ENCODE results near the gene ADCYAP1R1. TPM values are rescaled to one million over a fixed set of nuclear protein-coding genes. Genes with fewer than 3 reads are reported as not detected.

The ADCYAP1R1 gene
- total RNA-seq, 1 experiment from 2014 or later: not detected

GRCh38 chr7:31076051-31076450 is 23.9 kb downstream of the ADCYAP1R1 start:
- Mint-ChIP-seq H3K4me1 (ENCODE audit: insufficient read depth, unreplicated experiment) (no peaks in the 10 kb centered on the region), H3K27ac (ENCODE audit: low read depth, unreplicated experiment) (no peak overlapping the region), H3K4me3 (ENCODE audit: unreplicated experiment) (no peak overlapping the region), H3K36me3 (ENCODE audit: insufficient read depth, unreplicated experiment) (no peaks in the 10 kb centered on the region), H3K27me3 (ENCODE audit: insufficient read depth, unreplicated experiment) (peaks cover 48% of the 10 kb centered on the region), H3K9me3 (ENCODE audit: unreplicated experiment) (no peaks in the 10 kb centered on the region)
- intact Hi-C loops (cut with micrococcal nuclease): no loop called here
- TF ChIP-seq CTCF (IDR thresholded peaks at IDR 0.05; ENCODE audit: unreplicated experiment): no peak
- CTCF ChIA-PET: interaction anchor here (1.0 to 4.2 kb wide), 3 partner anchors 47 to 92 kb away, joined by 4 to 22 read pairs (median 6); no protein-coding TSS in a partner anchor
- POLR2A ChIA-PET: no interaction called here
- no peak for DNase-seq (ENCODE audit: unreplicated experiment)
- BruUV-seq (replicated peaks): no TSS peak

DNA sequence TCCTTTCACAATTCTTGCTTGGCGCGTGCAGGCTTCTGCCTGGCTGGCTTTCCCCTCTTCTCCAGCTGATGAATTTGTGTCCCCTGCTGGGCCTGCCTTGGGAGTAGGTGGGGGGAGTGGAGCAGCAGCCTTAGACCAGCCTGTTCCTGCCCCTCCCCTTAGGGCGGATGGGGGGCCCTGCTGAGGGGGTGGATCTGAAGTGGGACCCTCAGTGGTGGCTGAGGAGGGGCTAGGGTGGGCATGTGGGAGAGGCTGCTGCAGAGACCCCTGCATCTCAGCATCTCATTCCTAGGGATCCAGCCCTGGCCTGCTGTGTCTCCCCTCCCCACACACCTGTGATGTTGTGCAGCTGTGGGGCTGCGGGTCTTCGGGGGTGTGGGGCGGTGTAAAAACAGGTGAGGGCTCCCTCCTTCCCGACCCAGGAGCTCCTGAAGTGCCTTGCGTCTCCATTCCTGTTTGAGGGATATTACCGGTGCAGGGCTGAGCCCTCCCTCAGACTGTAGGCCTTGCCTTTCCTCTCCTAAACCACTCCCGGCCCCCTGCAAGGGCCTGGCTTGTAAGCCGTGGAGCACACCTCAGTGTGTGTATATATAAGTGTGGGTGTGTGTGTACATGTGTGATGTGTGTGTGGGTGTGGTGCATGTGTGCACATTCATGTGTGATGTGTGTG is 24.7 kb downstream of the ADCYAP1R1 start:
- H3K4me3 Mint-ChIP-seq (ENCODE audit: unreplicated experiment): no peak overlapping the region
- TF ChIP-seq CTCF (IDR thresholded peaks at IDR 0.05; ENCODE audit: unreplicated experiment): no peak
- POLR2A ChIA-PET: no interaction called here
- no TSS peak for BruUV-seq (replicated peaks)
- no peak overlapping the region for H3K27ac Mint-ChIP-seq (ENCODE audit: low read depth, unreplicated experiment)
- no peaks in the 10 kb centered on the region for H3K36me3 Mint-ChIP-seq (ENCODE audit: insufficient read depth, unreplicated experiment)
- H3K9me3 Mint-ChIP-seq (ENCODE audit: unreplicated experiment): no peaks in the 10 kb centered on the region
- intact Hi-C loops (cut with micrococcal nuclease): no loop called here
- DNase-seq (ENCODE audit: unreplicated experiment): no peak
- peaks cover 48% of the 10 kb centered on the region for H3K27me3 Mint-ChIP-seq (ENCODE audit: insufficient read depth, unreplicated experiment)
- H3K4me1 Mint-ChIP-seq (ENCODE audit: insufficient read depth, unreplicated experiment): no peaks in the 10 kb centered on the region
- CTCF ChIA-PET: interaction anchor here (0.6 to 4.2 kb wide), 2 partner anchors 93 kb away, joined by 3 to 22 read pairs; no protein-coding TSS in a partner anchor

DNA sequence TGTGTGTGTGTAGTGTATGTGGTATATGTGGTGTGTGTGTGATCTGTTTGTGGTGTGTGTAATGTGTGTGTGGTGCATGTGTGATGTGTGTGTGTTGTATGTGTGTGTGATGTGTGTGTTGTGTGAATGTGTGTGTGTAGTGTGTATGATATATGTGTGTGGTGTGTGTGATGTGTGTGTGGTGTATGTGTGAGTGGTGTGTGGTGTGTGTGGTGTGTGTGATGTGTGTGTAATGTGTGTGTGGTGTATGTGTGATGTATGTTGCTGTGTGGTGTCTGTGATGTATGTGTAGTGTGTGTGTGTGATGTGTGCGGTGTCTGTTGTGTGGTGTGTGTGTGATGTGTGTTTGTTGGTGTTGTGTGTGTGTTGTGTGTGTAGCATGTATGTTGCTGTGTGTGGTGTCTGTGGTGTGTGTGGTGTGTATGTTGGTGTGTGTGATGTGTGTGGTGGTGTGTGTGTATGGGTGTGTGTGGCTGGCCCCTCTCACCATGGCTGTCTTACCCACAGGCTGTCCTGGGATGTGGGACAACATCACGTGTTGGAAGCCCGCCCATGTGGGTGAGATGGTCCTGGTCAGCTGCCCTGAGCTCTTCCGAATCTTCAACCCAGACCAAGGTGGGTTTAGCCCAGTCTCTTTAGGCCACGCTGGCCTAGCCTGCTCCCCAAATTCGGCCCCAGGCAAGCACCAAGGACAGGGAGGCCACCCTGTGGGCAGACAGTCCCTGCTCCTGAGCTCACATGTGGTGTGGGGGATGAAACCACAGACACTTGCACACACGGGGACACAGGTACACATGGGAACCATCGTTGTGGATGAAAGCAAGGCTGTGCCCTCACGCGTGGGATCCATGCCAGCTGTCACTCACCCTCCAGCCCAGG is 25.6 kb downstream of the ADCYAP1R1 start:
- CTCF ChIA-PET: interaction anchor here (0.6 to 2.2 kb wide), 3 partner anchors 44 to 94 kb away, joined by 3 to 10 read pairs (median 3); no protein-coding TSS in a partner anchor
- TF ChIP-seq CTCF (IDR thresholded peaks at IDR 0.05; ENCODE audit: unreplicated experiment): no peak

GRCh38 chr7:31078363-31078990 is 26.4 kb downstream of the ADCYAP1R1 start:
- Mint-ChIP-seq H3K4me3 (ENCODE audit: unreplicated experiment) (no peak overlapping the region), H3K9me3 (ENCODE audit: unreplicated experiment) (no peaks in the 10 kb centered on the region), H3K36me3 (ENCODE audit: insufficient read depth, unreplicated experiment) (no peaks in the 10 kb centered on the region), H3K4me1 (ENCODE audit: insufficient read depth, unreplicated experiment) (no peaks in the 10 kb centered on the region), H3K27me3 (ENCODE audit: insufficient read depth, unreplicated experiment) (peaks cover 48% of the 10 kb centered on the region), H3K27ac (ENCODE audit: low read depth, unreplicated experiment) (no peak overlapping the region)
- intact Hi-C loops (cut with micrococcal nuclease): no loop called here
- ChIA-PET CTCF (interaction anchor here (0.9 to 2.2 kb wide), 2 partner anchors 44 to 93 kb away, joined by 3 to 10 read pairs; no protein-coding TSS in a partner anchor), POLR2A (no interaction called here)
- TF ChIP-seq CTCF (IDR thresholded peaks at IDR 0.05; ENCODE audit: unreplicated experiment): no peak
- no peak for DNase-seq (ENCODE audit: unreplicated experiment)
- BruUV-seq (replicated peaks): no TSS peak

More for the DNA sequence above, 25.6 kb downstream of the ADCYAP1R1 start:
- Mint-ChIP-seq H3K27ac (ENCODE audit: low read depth, unreplicated experiment) (no peak overlapping the region), H3K9me3 (ENCODE audit: unreplicated experiment) (no peaks in the 10 kb centered on the region), H3K4me1 (ENCODE audit: insufficient read depth, unreplicated experiment) (no peaks in the 10 kb centered on the region), H3K36me3 (ENCODE audit: insufficient read depth, unreplicated experiment) (no peaks in the 10 kb centered on the region), H3K27me3 (ENCODE audit: insufficient read depth, unreplicated experiment) (peaks cover 48% of the 10 kb centered on the region), H3K4me3 (ENCODE audit: unreplicated experiment) (no peak overlapping the region)
- DNase-seq (ENCODE audit: unreplicated experiment): no peak
- POLR2A ChIA-PET: no interaction called here
- intact Hi-C loops (cut with micrococcal nuclease): no loop called here
- no TSS peak for BruUV-seq (replicated peaks)
